ENCODE measurements around the gene INTS6.

GRCh38 chr13:51437550-51438127, 15.2 kb downstream of the INTS6 start:
- TF ChIP-seq POLR2A (IDR thresholded peaks at IDR 0.05) = no peak
- TF ChIP-seq CTCF (IDR thresholded peaks at IDR 0.05) = no peak
